Endothelial cell of umbilical vein (primary cell): ENCODE results near the gene PITPNB. TPM values are rescaled to one million over a fixed set of nuclear protein-coding genes. Genes with fewer than 3 reads are reported as not detected.

Source experiments
- BruUV-seq: library from RNA; stranded (reverse); fragments of 400-500 nt; replicated peaks from 2 replicates; lab custom pipeline; 2021; lab: Mats Ljungman, UMichigan
- CTCF ChIA-PET: fragments of 300-600, 350-600 bp; sonication (Branson Sonifier 250); formaldehyde crosslinking; loops from one replicate; lab custom pipeline; 2021; ENCODE audit warnings: antibody characterized with exemption, inconsistent platforms; lab: Charles Lee
- POLR2A ChIA-PET: fragments of 300-600, 350-600 bp; sonication (Branson Sonifier 250); formaldehyde crosslinking; loops from one replicate; lab custom pipeline; 2021; ENCODE audit warnings: antibody characterized with exemption, inconsistent platforms; lab: Charles Lee
- DNase-seq: peaks from one replicate; pipeline ENCODE4 v3.0.0-alpha.2; 2011; ENCODE audit warnings: low read depth, low spot score
- FAIRE-seq: peaks from 2 replicates; lab custom pipeline; 2011; peaks lifted over from hg19 to GRCh38; lab: Jason Lieb, UNC
- H2AFZ ChIP-seq: 2 replicates; pipeline ENCODE4 v1.6.0; 2012; ENCODE audit warnings: low read depth, low read length, control low read depth, inconsistent platforms
- H3K27ac ChIP-seq: 2 replicates; pipeline ENCODE4 v1.5.1; 2011; ENCODE audit warnings: low read depth, mild to moderate bottlenecking, control low read depth, low read length, moderate library complexity; ENCODE audit not compliant: insufficient read depth
- H3K27me3 ChIP-seq, 2 experiments: 2 replicates each; pipeline versions ENCODE4 v1.6.0 to v1.6.1; 2011; ENCODE audit warnings: low read length in 2 of 2, mixed read lengths in 1 of 2; ENCODE audit not compliant: control insufficient read depth in 2 of 2, insufficient read depth in 2 of 2
- H3K36me3 ChIP-seq, 2 experiments: 2 replicates in 1 of 2; 3 replicates in 1 of 2; pipeline ENCODE4 v1.5.1; 2011; ENCODE audit warnings: low read length in 2 of 2, mild to moderate bottlenecking in 1 of 2, moderate library complexity in 1 of 2; ENCODE audit not compliant: control insufficient read depth in 2 of 2, insufficient read depth in 2 of 2; ENCODE audit errors: extremely low read depth in 1 of 2
- H3K4me1 ChIP-seq: 3 replicates; pipeline ENCODE4 v1.5.1; 2011; ENCODE audit warnings: mild to moderate bottlenecking, low read length; ENCODE audit not compliant: control insufficient read depth, insufficient read depth; ENCODE audit errors: extremely low read depth
- H3K4me2 ChIP-seq: 2 replicates; pipeline ENCODE4 v1.6.1; 2011; ENCODE audit warnings: low read length, control low read depth, mixed read lengths; ENCODE audit not compliant: insufficient read depth
- H3K4me3 ChIP-seq, 3 experiments: fragments of 200-600 bp in 1 of 3; sonication (generic), shearing (Covaris generic) in 1 of 3; replicated peaks in 1 of 3; 2 replicates each; pipeline ENCODE4 v1.5.1; 2011 to 2016; ENCODE audit warnings: control low read depth in 3 of 3, low read length in 3 of 3, mild to moderate bottlenecking in 2 of 3, inconsistent platforms in 1 of 3, low read depth in 1 of 3, moderate library complexity in 1 of 3; ENCODE audit not compliant: insufficient read depth in 1 of 3
- H3K79me2 ChIP-seq: 2 replicates; pipeline ENCODE4 v1.6.0; 2012; ENCODE audit warnings: low read length, inconsistent platforms; ENCODE audit not compliant: control insufficient read depth, insufficient read depth
- H3K9ac ChIP-seq: replicated peaks from 2 replicates; pipeline ENCODE3; 2011; ENCODE audit warnings: low read length, control low read depth; ENCODE audit not compliant: insufficient read depth; ENCODE audit errors: extremely low read depth
- H3K9me1 ChIP-seq: replicated peaks from 3 replicates; pipeline ENCODE4 v1.6.0; 2011; ENCODE audit warnings: mild to moderate bottlenecking, low read length; ENCODE audit not compliant: control insufficient read depth, insufficient read depth; ENCODE audit errors: extremely low read depth
- H3K9me3 ChIP-seq: replicated peaks from 2 replicates; pipeline ENCODE4 v1.5.1; 2012; ENCODE audit warnings: low read length, inconsistent platforms; ENCODE audit not compliant: control insufficient read depth, insufficient read depth
- H4K20me1 ChIP-seq: replicated peaks from 2 replicates; pipeline ENCODE3; 2011; ENCODE audit warnings: mild to moderate bottlenecking, low read length; ENCODE audit not compliant: control insufficient read depth, insufficient read depth; ENCODE audit errors: extremely low read depth
- CTCF ChIP-seq, 2 donors: IDR thresholded peaks; 1 replicate in 1 of 2; 2 replicates in 1 of 2; pipeline ENCODE4 v1.5.1; 2011; ENCODE audit warnings: low read length in 2 of 2, mild to moderate bottlenecking in 2 of 2, moderate library complexity in 2 of 2, control low read depth in 1 of 2, inconsistent platforms in 1 of 2, low read depth in 1 of 2; ENCODE audit not compliant: insufficient read depth in 1 of 2; ENCODE audit errors: extremely low read depth in 1 of 2
- EZH2 ChIP-seq: IDR thresholded peaks from 2 replicates; pipeline ENCODE4 v1.6.1; 2012; ENCODE audit warnings: borderline replicate concordance, low read depth, mild to moderate bottlenecking, moderate library complexity, low read length, inconsistent platforms; ENCODE audit not compliant: severe bottlenecking
- FOS ChIP-seq: IDR thresholded peaks from 2 replicates; pipeline ENCODE4 v1.6.1; 2011; ENCODE audit warnings: mild to moderate bottlenecking, low read length, moderate library complexity, borderline replicate concordance; ENCODE audit not compliant: insufficient read depth
- GATA2 ChIP-seq: IDR thresholded peaks from 2 replicates; pipeline ENCODE4 v1.7.0; 2011; ENCODE audit warnings: low read depth, mild to moderate bottlenecking, moderate library complexity, mixed read lengths, low read length; ENCODE audit not compliant: insufficient read length, insufficient read depth
- JUN ChIP-seq: IDR thresholded peaks from 2 replicates; pipeline ENCODE4 v1.6.1; 2011; ENCODE audit warnings: borderline replicate concordance, low read depth; ENCODE audit not compliant: insufficient read length, insufficient read depth
- MAX ChIP-seq: IDR thresholded peaks from 2 replicates; pipeline ENCODE4 v1.6.1; 2011; ENCODE audit not compliant: insufficient read depth, insufficient read length
- MYC ChIP-seq: IDR thresholded peaks from one replicate; pipeline ENCODE4 v1.6.1; 2011; ENCODE audit warnings: mild to moderate bottlenecking, low read depth, low read length
- POLR2A ChIP-seq: IDR thresholded peaks from 2 replicates; pipeline ENCODE4 v1.6.1; 2012; ENCODE audit warnings: low read depth, mild to moderate bottlenecking, control low read depth, low read length
- POLR2AphosphoS5 ChIP-seq: IDR thresholded peaks from 2 replicates; pipeline ENCODE4 v1.6.1; 2012; ENCODE audit warnings: low read depth, mild to moderate bottlenecking, control low read depth, low read length, moderate library complexity; ENCODE audit not compliant: insufficient read depth
- dilution Hi-C: fragments of 300-500 bp; cut with MboI; formaldehyde crosslinking; loops from one replicate; pipeline ENCODE4 v1.15.0; 2019; ENCODE audit warnings: low sequenced_read_pairs; ENCODE audit not compliant: extremely low pct_ligation_motif_present
- intact Hi-C: fragments of 100-400 bp; cut with micrococcal nuclease; formaldehyde crosslinking; loops from one replicate; pipeline ENCODE4 v1.10.0; 2022
- polyA plus RNA-seq, 4 experiments: library from polyadenylated mRNA; depleted of rRNA in 3 of 4; stranded (reverse) in 3 of 4; unstranded in 1 of 4; fragments of >200 nt; gene quantifications; 2 replicates each; pipeline versions ENCODE4 v1.2.1 to v1.2.3, GENCODE V29; 2011 to 2012; ENCODE audit warnings: missing spikeins in 1 of 4
- total RNA-seq: library from RNA; stranded (reverse); gene quantifications from 2 replicates; pipeline ENCODE4 v1.2.3, GENCODE V29; 2021

The PITPNB gene
- total and polyA plus RNA-seq, 2 donors (not counting 3 experiments of a cell fraction or from before 2014, with no cell fraction given) = 29.7 to 108 TPM

- H3K4me1 ChIP-seq = peaks cover 6% of the 10 kb centered on the region
- POLR2A ChIA-PET = no interaction called here
- peaks cover 0 to 16% of the 10 kb centered on the region in 2 experiments for H3K36me3 ChIP-seq
- no peak overlapping the region for H3K4me3 ChIP-seq
- H2AFZ ChIP-seq = no peak overlapping the region
- no peak overlapping the region for H3K27ac ChIP-seq
- DNase-seq (no peak), FAIRE-seq (no peak)
- CTCF ChIA-PET = no interaction called here
- dilution Hi-C loops = no loop called here
- H3K9me1 ChIP-seq = no peaks in the 10 kb centered on the region
- TF ChIP-seq MAX (no peak), CTCF (IDR thresholded peaks at IDR 0.05; ENCODE audit: extremely low read depth in 1 of 2, insufficient read depth in 1 of 2, low read depth in 1 of 2, low read length in 2 of 2) (no peak), JUN (no peak), FOS (no peak), POLR2A (no peak), POLR2AphosphoS5 (no peak), GATA2 (no peak), MYC (no peak), EZH2 (no peak)
- H3K4me2 ChIP-seq = no peak overlapping the region
- H4K20me1 ChIP-seq = no peaks in the 10 kb centered on the region
- no peaks in the 10 kb centered on the region for H3K27me3 ChIP-seq
- BruUV-seq = no TSS peak
- no peaks in the 10 kb centered on the region for H3K79me2 ChIP-seq
- H3K9me3 ChIP-seq = no peaks in the 10 kb centered on the region
- intact Hi-C loops = no loop called here
- no peak overlapping the region for H3K9ac ChIP-seq
These were observed 74.1 kb downstream of the PITPNB start for GRCh38 chr22:27844656-27845591.
